A673 (cell line): Measurements from ENCODE around the gene LDB2. TPM values are rescaled to one million over a fixed set of nuclear protein-coding genes. Genes with fewer than 3 reads are reported as not detected.

Source experiments
- BruUV-seq: library from RNA; stranded (reverse); fragments of 400-500 nt; replicated peaks from 2 replicates; lab custom pipeline; 2021; lab: Mats Ljungman, UMichigan
- CTCF ChIA-PET: fragments of 300-600 bp; sonication (Branson Sonifier 250); formaldehyde crosslinking; loops from one replicate; lab custom pipeline; 2022; ENCODE audit warnings: antibody characterized with exemption; lab: Charles Lee
- POLR2A ChIA-PET: fragments of 300-600 bp; sonication (Branson Sonifier 250); formaldehyde crosslinking; loops from one replicate; lab custom pipeline; 2022; ENCODE audit warnings: antibody characterized with exemption; ENCODE audit not compliant: low non-redundant PET; lab: Charles Lee
- DNase-seq: peaks from one replicate; pipeline ENCODE4 v3.0.0-alpha.2; 2015; ENCODE audit warnings: low spot score
- H3K27ac ChIP-seq: fragments of 200-600 bp; sonication (generic); 2 replicates; pipeline ENCODE4 v1.5.1; 2016; ENCODE audit warnings: mixed run types, low read depth, mild to moderate bottlenecking, mixed read lengths, antibody characterized with exemption, low read length; ENCODE audit not compliant: poor library complexity, severe bottlenecking
- H3K27me3 ChIP-seq: fragments of 200-600 bp; sonication (generic); replicated peaks from 2 replicates; pipeline ENCODE4 v1.6.1; 2017; ENCODE audit warnings: mixed run types, low read depth, mild to moderate bottlenecking, mixed read lengths, antibody characterized with exemption, low read length; ENCODE audit not compliant: insufficient read depth, poor library complexity
- H3K36me3 ChIP-seq: fragments of 200-600 bp; sonication (generic); 2 replicates; pipeline ENCODE4 v1.6.1; 2016; ENCODE audit warnings: mixed run types, mild to moderate bottlenecking, mixed read lengths, antibody characterized with exemption, low read length; ENCODE audit not compliant: insufficient read depth, poor library complexity, severe bottlenecking
- H3K4me1 ChIP-seq: fragments of 200-600 bp; sonication (generic); 2 replicates; pipeline ENCODE4 v1.6.1; 2017; ENCODE audit warnings: mixed run types, mild to moderate bottlenecking, mixed read lengths, antibody characterized with exemption, low read length; ENCODE audit not compliant: insufficient read depth, poor library complexity, severe bottlenecking
- H3K4me3 ChIP-seq: fragments of 200-600 bp; sonication (generic); 2 replicates; pipeline ENCODE4 v1.5.1; 2016; ENCODE audit warnings: low read depth, mixed run types, mild to moderate bottlenecking, mixed read lengths, low read length; ENCODE audit not compliant: poor library complexity, severe bottlenecking
- H3K9me3 ChIP-seq: fragments of 200-600 bp; sonication (generic); 2 replicates; pipeline ENCODE4 v1.6.1; 2016; ENCODE audit warnings: mixed run types, low read depth, mild to moderate bottlenecking, mixed read lengths, antibody characterized with exemption, low read length; ENCODE audit not compliant: poor library complexity, severe bottlenecking
- CTCF ChIP-seq: fragments of 300-800, 200-600 bp; sonication (generic); conservative IDR thresholded peaks from 2 replicates; pipeline ENCODE4 v1.5.1; 2017; ENCODE audit warnings: low read depth, mild to moderate bottlenecking, antibody characterized with exemption, low read length, moderate library complexity, mixed read lengths
- EZH2 ChIP-seq: fragments of 200-600 bp; sonication (generic); IDR thresholded peaks from 2 replicates; pipeline ENCODE4 v1.6.1; 2017; ENCODE audit warnings: borderline replicate concordance, low read depth, mild to moderate bottlenecking, mixed read lengths, antibody characterized with exemption, low read length; ENCODE audit not compliant: poor library complexity, severe bottlenecking
- intact Hi-C: fragments of 100-400 bp; cut with micrococcal nuclease; formaldehyde crosslinking; loops from one replicate; pipeline ENCODE4 v1.10.0; 2022; ENCODE audit not compliant: unreplicated experiment
- total RNA-seq: library from RNA; stranded (reverse); gene quantifications from 2 replicates; pipeline ENCODE4 v1.2.3, GENCODE V29; 2021

The LDB2 gene
- total RNA-seq, 1 experiment from 2014 or later: 47.4 TPM

DNA sequence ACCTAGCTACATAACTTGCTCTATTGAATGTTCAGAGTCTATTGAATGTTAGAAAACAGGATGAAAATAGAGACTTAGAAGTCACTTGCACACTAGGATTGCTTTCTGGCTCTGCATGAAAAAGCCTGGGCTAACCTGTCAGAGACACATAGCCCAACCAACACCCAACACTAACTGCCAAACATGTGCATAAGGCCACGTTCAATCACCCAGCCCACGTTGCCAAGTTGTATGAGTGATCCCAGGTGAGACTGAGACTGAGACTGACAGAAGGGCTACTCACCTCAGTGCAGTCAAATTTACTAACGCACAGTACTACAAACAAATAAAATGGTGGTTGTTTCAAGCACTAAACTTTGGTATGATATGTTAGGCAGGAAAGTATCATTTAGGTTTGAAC, 61.0 kb downstream of the LDB2 start:
- Histone ChIP-seq H3K27ac (no peak overlapping the region), H3K27me3 (no peaks in the 10 kb centered on the region), H3K4me1 (peaks cover 4% of the 10 kb centered on the region), H3K4me3 (no peak overlapping the region), H3K36me3 (no peaks in the 10 kb centered on the region), H3K9me3 (no peaks in the 10 kb centered on the region)
- ChIA-PET CTCF (no interaction called here), POLR2A (no interaction called here)
- intact Hi-C loops: no loop called here
- BruUV-seq: no TSS peak
- DNase-seq: no peak
- TF ChIP-seq CTCF (no peak), EZH2 (no peak)

- Histone ChIP-seq H3K9me3 (no peaks in the 10 kb centered on the region), H3K36me3 (no peaks in the 10 kb centered on the region), H3K4me3 (no peak overlapping the region), H3K27me3 (no peaks in the 10 kb centered on the region), H3K4me1 (no peaks in the 10 kb centered on the region), H3K27ac (no peak overlapping the region)
- TF ChIP-seq CTCF: no peak
- TF ChIP-seq EZH2: no peak
- ChIA-PET CTCF (no interaction called here), POLR2A (no interaction called here)
- no peak for DNase-seq
- intact Hi-C loops: no loop called here
- no TSS peak for BruUV-seq
Observed at GRCh38 chr4:16836324-16836723, 62.1 kb downstream of the LDB2 start.

DNA sequence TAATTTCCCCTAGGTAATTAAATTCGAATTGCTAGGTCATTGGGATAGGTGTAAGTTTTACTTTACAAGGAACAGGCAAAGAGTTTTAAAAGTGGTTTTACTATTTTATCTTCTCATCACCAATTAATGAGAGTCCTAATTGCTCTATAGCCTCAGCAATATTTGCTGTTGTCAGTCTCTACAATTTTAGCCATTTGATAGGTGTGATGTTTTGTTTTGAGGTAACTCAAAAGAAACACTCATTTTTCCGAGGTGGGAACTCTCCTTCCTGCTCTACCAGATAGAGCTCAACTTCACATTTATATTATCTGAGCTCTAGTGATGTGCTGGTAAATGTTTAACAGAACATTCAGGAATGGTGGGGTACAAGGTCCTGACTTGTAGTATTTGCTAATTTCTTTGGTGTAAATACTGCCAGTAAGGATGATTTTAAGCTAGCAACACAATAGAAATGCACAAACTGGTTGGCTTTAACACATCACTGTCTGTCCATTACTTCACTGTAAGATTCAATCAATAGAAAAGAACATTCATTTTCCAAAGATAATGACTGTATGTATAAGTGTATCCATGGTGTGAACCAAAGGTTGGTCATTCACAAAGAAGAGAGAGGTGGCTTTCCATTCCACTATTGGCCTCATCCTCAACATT, 62.7 kb downstream of the LDB2 start:
- BruUV-seq: no TSS peak
- H3K9me3 ChIP-seq: no peaks in the 10 kb centered on the region
- ChIA-PET POLR2A (no interaction called here), CTCF (no interaction called here)
- no peak overlapping the region for H3K27ac ChIP-seq
- no peaks in the 10 kb centered on the region for H3K36me3 ChIP-seq
- no peak for TF ChIP-seq CTCF
- TF ChIP-seq EZH2: no peak
- no peaks in the 10 kb centered on the region for H3K4me1 ChIP-seq
- H3K4me3 ChIP-seq: no peak overlapping the region
- DNase-seq: no peak
- no peaks in the 10 kb centered on the region for H3K27me3 ChIP-seq
- intact Hi-C loops: no loop called here
